ENCODE measurements around the gene A2M. TPM values are rescaled to one million over a fixed set of nuclear protein-coding genes. Genes with fewer than 3 reads are reported as not detected.

Gene A2M
- total RNA-seq, 2 donors from 2014 or later, result 340 to 683 TPM

- no peak overlapping the region for H3K27ac ChIP-seq
- H3K4me1 ChIP-seq, result peaks cover 0 to 19% of the 10 kb centered on the region in 2 donors
- no peak for DNase-seq (ENCODE audit: low spot score)
- peaks cover 56% of the 10 kb centered on the region for H3K36me3 ChIP-seq
- H3K4me3 ChIP-seq, result no peak overlapping the region
- no peaks in the 10 kb centered on the region for H3K9me3 ChIP-seq
- H3K27me3 ChIP-seq, result no peaks in the 10 kb centered on the region
- TF ChIP-seq CTCF (IDR thresholded peaks at IDR 0.05), result no peak
Measured at GRCh38 chr12:9068086-9068485, 47.6 kb downstream of the A2M start.

- H3K9me3 ChIP-seq, result no peaks in the 10 kb centered on the region
- no peaks in the 10 kb centered on the region for H3K27me3 ChIP-seq
- H3K27ac ChIP-seq, result no peak overlapping the region
- H3K4me3 ChIP-seq, result no peak overlapping the region
- peaks cover 0 to 16% of the 10 kb centered on the region in 2 donors for H3K4me1 ChIP-seq
- TF ChIP-seq CTCF (IDR thresholded peaks at IDR 0.05), result no peak
- DNase-seq (ENCODE audit: low spot score), result no peak
- peaks cover 44% of the 10 kb centered on the region for H3K36me3 ChIP-seq
Measured at GRCh38 chr12:9066755-9067423, 48.8 kb downstream of the A2M start.

GRCh38 chr12:9066183-9066623, 49.5 kb downstream of the A2M start:
- DNase-seq (ENCODE audit: low spot score), result no peak
- H3K9me3 ChIP-seq, result no peaks in the 10 kb centered on the region
- peaks cover 0 to 16% of the 10 kb centered on the region in 2 donors for H3K4me1 ChIP-seq
- peaks cover 37% of the 10 kb centered on the region for H3K36me3 ChIP-seq
- no peak for TF ChIP-seq CTCF (IDR thresholded peaks at IDR 0.05)
- no peaks in the 10 kb centered on the region for H3K27me3 ChIP-seq
- H3K4me3 ChIP-seq, result no peak overlapping the region
- H3K27ac ChIP-seq, result no peak overlapping the region

- H3K36me3 ChIP-seq, result peaks cover 31% of the 10 kb centered on the region
- H3K4me1 ChIP-seq, result peaks cover 0 to 16% of the 10 kb centered on the region in 2 donors
- no peak for DNase-seq (ENCODE audit: low spot score)
- H3K27me3 ChIP-seq, result no peaks in the 10 kb centered on the region
- H3K27ac ChIP-seq, result peak overlapping the region; percentile 93 to 98
- TF ChIP-seq CTCF (IDR thresholded peaks at IDR 0.05), result no peak
- H3K4me3 ChIP-seq, result peak overlapping the region; percentile 77 to 82
- no peaks in the 10 kb centered on the region for H3K9me3 ChIP-seq
Measured at GRCh38 chr12:9065607-9065856, 50.2 kb downstream of the A2M start.

GRCh38 chr12:9064815-9065606, 50.7 kb downstream of the A2M start:
- no peaks in the 10 kb centered on the region for H3K27me3 ChIP-seq
- no peak for TF ChIP-seq CTCF (IDR thresholded peaks at IDR 0.05)
- H3K4me1 ChIP-seq, result peaks cover 0 to 16% of the 10 kb centered on the region in 2 donors
- peak overlapping the region; percentile 93 to 98 for H3K27ac ChIP-seq
- no peaks in the 10 kb centered on the region for H3K9me3 ChIP-seq
- peak overlapping the region; percentile 77 to 82 for H3K4me3 ChIP-seq
- peak; percentile 73 for DNase-seq (ENCODE audit: low spot score)
- peaks cover 25% of the 10 kb centered on the region for H3K36me3 ChIP-seq

Measured in right atrium auricular region (tissue), 2 donors.